ENCODE data around the gene NDUFS2. TPM values are rescaled to one million over a fixed set of nuclear protein-coding genes. Genes with fewer than 3 reads are reported as not detected.

Gene NDUFS2
- total and polyA plus RNA-seq, 2 donors (not counting 1 experiment from before 2014, with no cell fraction given), result 53.9 to 82.3 TPM

DNA sequence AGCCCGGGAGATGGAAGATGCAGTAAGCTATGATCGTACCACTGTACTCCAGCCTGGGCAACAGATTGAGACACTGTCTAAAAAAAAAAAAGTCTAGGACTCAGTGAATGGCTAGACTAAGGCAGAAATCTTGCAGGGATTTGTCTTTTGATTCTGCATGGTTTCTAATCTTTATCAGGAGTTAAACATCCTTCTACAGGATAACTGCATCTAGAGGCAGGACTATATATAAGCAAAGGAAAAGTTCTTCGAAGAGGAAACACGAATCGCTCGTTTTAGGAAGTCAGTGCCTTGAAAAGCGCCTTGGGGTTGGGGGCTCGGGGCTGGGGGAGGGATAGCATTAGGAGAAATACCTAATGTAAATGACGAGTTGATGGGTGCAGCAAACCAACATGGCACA is 49.0 kb upstream of the NDUFS2 start:
- Histone ChIP-seq H3K4me1 (ENCODE audit: control insufficient read depth in 2 of 2, insufficient read depth in 2 of 2, low read length in 2 of 2) (peaks cover 14% of the 10 kb centered on the region in 2 donors), H3K4me2 (replicated peaks; ENCODE audit: low read depth, low read length, poor library complexity, severe bottlenecking) (peak overlapping the region; percentile 84), H3K9ac (ENCODE audit: low read length) (peak overlapping the region; percentile 97), H3K27ac (ENCODE audit: low read length in 2 of 2) (peak overlapping the region; percentile 95 to 98), H4K20me1 (ENCODE audit: control insufficient read depth, insufficient read depth, low read length, poor library complexity, severe bottlenecking) (no peaks in the 10 kb centered on the region), H2AFZ (ENCODE audit: insufficient read depth, low read depth, low read length, poor library complexity, severe bottlenecking) (peak overlapping the region; percentile 84), H3K79me2 (ENCODE audit: control insufficient read depth, insufficient read depth, low read length) (peaks cover 17% of the 10 kb centered on the region), H3K4me3 (ENCODE audit: control extremely low read depth in 1 of 5, extremely low read depth in 1 of 5, insufficient read depth in 1 of 5, low read depth in 2 of 5, low read length in 4 of 5) (peak overlapping the region; percentile 88 to 100 (median 90)), H3K36me3 (replicated peaks in 1 of 2; ENCODE audit: control extremely low read depth in 1 of 2, control insufficient read depth in 1 of 2, extremely low read depth in 1 of 2, insufficient read depth in 2 of 2, low read length in 1 of 2) (peaks cover 0 to 14% of the 10 kb centered on the region in 2 experiments), H3K27me3 (replicated peaks in 1 of 4; ENCODE audit: control extremely low read depth in 1 of 4, control insufficient read depth in 3 of 4, insufficient read depth in 4 of 4, low read length in 3 of 4) (no peaks in the 10 kb centered on the region), H3K9me3 (ENCODE audit: control extremely low read depth in 1 of 3, control insufficient read depth in 2 of 3, insufficient read depth in 1 of 3, low read length in 2 of 3) (no peaks in the 10 kb centered on the region)
- ChIA-PET CTCF (interaction anchor here (1.0 to 2.6 kb wide), 4 partner anchors 20 to 723 kb away, joined by 3 to 7 read pairs (median 6); no protein-coding TSS in a partner anchor), POLR2A (interaction anchor here (0.6 to 2.6 kb wide), 7 partner anchors 13 to 84 kb away, joined by 3 to 13 read pairs (median 5); partner anchors contain the start of genes ARHGAP30, DEDD and PPOX)
- peak overlapping the region; percentile 97 for H3K4me3 Mint-ChIP-seq
- H3K27me3 Mint-ChIP-seq, result no peaks in the 10 kb centered on the region
- DNase-seq (no peak), ATAC-seq (ENCODE audit: low read depth) (peak; percentile 3)
- intact Hi-C loops (cut with micrococcal nuclease), result loop anchor here (1.0 to 10.0 kb wide), 9 partner anchors 14 to 808 kb away; partner anchors contain the start of genes ARHGAP30, COPA, DEDD and KLHDC9
- peaks cover 19% of the 10 kb centered on the region for H3K4me1 Mint-ChIP-seq
- no peaks in the 10 kb centered on the region for H3K9me3 Mint-ChIP-seq (ENCODE audit: insufficient read depth)
- TF ChIP-seq, protein P1, sequence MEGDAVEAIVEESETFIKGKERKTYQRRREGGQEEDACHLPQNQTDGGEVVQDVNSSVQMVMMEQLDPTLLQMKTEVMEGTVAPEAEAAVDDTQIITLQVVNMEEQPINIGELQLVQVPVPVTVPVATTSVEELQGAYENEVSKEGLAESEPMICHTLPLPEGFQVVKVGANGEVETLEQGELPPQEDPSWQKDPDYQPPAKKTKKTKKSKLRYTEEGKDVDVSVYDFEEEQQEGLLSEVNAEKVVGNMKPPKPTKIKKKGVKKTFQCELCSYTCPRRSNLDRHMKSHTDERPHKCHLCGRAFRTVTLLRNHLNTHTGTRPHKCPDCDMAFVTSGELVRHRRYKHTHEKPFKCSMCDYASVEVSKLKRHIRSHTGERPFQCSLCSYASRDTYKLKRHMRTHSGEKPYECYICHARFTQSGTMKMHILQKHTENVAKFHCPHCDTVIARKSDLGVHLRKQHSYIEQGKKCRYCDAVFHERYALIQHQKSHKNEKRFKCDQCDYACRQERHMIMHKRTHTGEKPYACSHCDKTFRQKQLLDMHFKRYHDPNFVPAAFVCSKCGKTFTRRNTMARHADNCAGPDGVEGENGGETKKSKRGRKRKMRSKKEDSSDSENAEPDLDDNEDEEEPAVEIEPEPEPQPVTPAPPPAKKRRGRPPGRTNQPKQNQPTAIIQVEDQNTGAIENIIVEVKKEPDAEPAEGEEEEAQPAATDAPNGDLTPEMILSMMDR (IDR thresholded peaks at IDR 0.05), result no peak
- WGBS (ENCODE audit: insufficient coverage), result no CpG with 5 or more reads among the region's 9 CpGs
- H3K27ac Mint-ChIP-seq, result peak overlapping the region; percentile 83

- TF ChIP-seq EZH2 (IDR thresholded peaks at IDR 0.05; ENCODE audit: borderline replicate concordance, insufficient read depth, low read depth, low read length, poor library complexity, severe bottlenecking), result no peak
- TF ChIP-seq, protein P1 (IDR thresholded peaks at IDR 0.05), result no peak
- no peaks in the 10 kb centered on the region for H3K27me3 Mint-ChIP-seq
- no peaks in the 10 kb centered on the region for H3K9me3 Mint-ChIP-seq (ENCODE audit: insufficient read depth)
- Histone ChIP-seq H3K27ac (ENCODE audit: low read length in 2 of 2) (peak within 1 kb of the TSS; percentile 95 to 98), H3K79me2 (ENCODE audit: control insufficient read depth, insufficient read depth, low read length) (peaks cover 17% of the 10 kb centered on the region), H3K9ac (ENCODE audit: low read length) (peak within 1 kb of the TSS; percentile 97), H3K9me3 (ENCODE audit: control extremely low read depth in 1 of 3, control insufficient read depth in 2 of 3, insufficient read depth in 1 of 3, low read length in 2 of 3) (no peaks in the 10 kb centered on the region), H3K36me3 (replicated peaks in 1 of 2; ENCODE audit: control extremely low read depth in 1 of 2, control insufficient read depth in 1 of 2, extremely low read depth in 1 of 2, insufficient read depth in 2 of 2, low read length in 1 of 2) (peaks cover 0 to 16% of the 10 kb centered on the region in 2 experiments), H3K4me3 (ENCODE audit: control extremely low read depth in 1 of 5, extremely low read depth in 1 of 5, insufficient read depth in 1 of 5, low read depth in 2 of 5, low read length in 4 of 5) (peak within 1 kb of the TSS; percentile 88 to 100 (median 90)), H3K27me3 (replicated peaks in 1 of 4; ENCODE audit: control extremely low read depth in 1 of 4, control insufficient read depth in 3 of 4, insufficient read depth in 4 of 4, low read length in 3 of 4) (no peaks in the 10 kb centered on the region), H4K20me1 (ENCODE audit: control insufficient read depth, insufficient read depth, low read length, poor library complexity, severe bottlenecking) (no peaks in the 10 kb centered on the region), H2AFZ (ENCODE audit: insufficient read depth, low read depth, low read length, poor library complexity, severe bottlenecking) (peak within 1 kb of the TSS; percentile 84), H3K4me2 (replicated peaks; ENCODE audit: low read depth, low read length, poor library complexity, severe bottlenecking) (peak within 1 kb of the TSS; percentile 84), H3K4me1 (ENCODE audit: control insufficient read depth in 2 of 2, insufficient read depth in 2 of 2, low read length in 2 of 2) (peaks cover 14 to 17% of the 10 kb centered on the region in 2 donors)
- peak; percentile 97 for ATAC-seq (ENCODE audit: low read depth)
- intact Hi-C loops (cut with micrococcal nuclease), result loop anchor here (1.0 to 10.0 kb wide), 9 partner anchors 13 to 809 kb away; partner anchors contain the start of genes ARHGAP30, COPA, DEDD and KLHDC9
- CTCF ChIA-PET, result interaction anchor here (1.0 to 2.6 kb wide), 5 partner anchors 12 to 724 kb away, joined by 3 to 7 read pairs (median 5); no protein-coding TSS in a partner anchor
- H3K4me3 Mint-ChIP-seq, result peak within 1 kb of the TSS; percentile 97
- H3K4me1 Mint-ChIP-seq, result peaks cover 25% of the 10 kb centered on the region
- POLR2A ChIA-PET, result interaction anchor here (0.5 to 2.6 kb wide), 7 partner anchors 12 to 85 kb away, joined by 3 to 12 read pairs (median 5); partner anchors contain the start of genes ARHGAP30, DEDD and PPOX
- WGBS (ENCODE audit: insufficient coverage), result under 1% methylated on average over 26 of the region's 33 CpGs
- DNase-seq, result peak; percentile 94
- H3K27ac Mint-ChIP-seq, result peak within 1 kb of the TSS; percentile 99
Observed at GRCh38 chr1:161153682-161154337, 48.4 kb upstream of the NDUFS2 start, which contains the start of gene UFC1. TSS of gene UFC1 (plus strand) at chr1:161153978. CDS start at chr1:161153998, 20 bp downstream.

All from B cell (primary cell).